Lower leg skin (tissue), 4 donors: Measurements from ENCODE around the gene BNC2. TPM values are rescaled to one million over a fixed set of nuclear protein-coding genes. Genes with fewer than 3 reads are reported as not detected.
A peak's percentile ranks its signal among the peaks of the same experiment; 100 is the strongest.

Experiments
- DNase-seq, 2 donors: peaks; one replicate each; pipeline ENCODE4 v3.0.0-alpha.2; 2019; ENCODE audit warnings: low spot score in 2 of 2
- H3K4me3 ChIP-seq: fragments of 200-600 bp; sonication (generic); 2 replicates; pipeline ENCODE4 v1.5.1; 2017; ENCODE audit warnings: mild to moderate bottlenecking, low read depth; ENCODE audit not compliant: poor library complexity, severe bottlenecking
- POLR2A ChIP-seq, 2 donors: fragments of 450-650 bp; IDR thresholded peaks; one replicate each; pipeline ENCODE4 v1.6.1; 2016 to 2017; ENCODE audit warnings: antibody characterized with exemption in 2 of 2, mild to moderate bottlenecking in 1 of 2, moderate library complexity in 1 of 2
- WGBS, 2 donors: methylation state at CpG; one replicate each; pipeline ENCODE4 v1.1.5; 2018; 5-methylcytosine and 5-hydroxymethylcytosine counted together
- intact Hi-C: fragments of 100-400 bp; cut with DNase I; formaldehyde crosslinking; loops from one replicate; pipeline ENCODE4 v1.15.0; 2023; ENCODE audit warnings: low total_unique reads
- total RNA-seq, 4 donors: library from RNA; depleted of rRNA; stranded (reverse); fragments of >200 nt; gene quantifications; one replicate each; pipeline ENCODE4 v1.1.0, GENCODE V29; 2016
- TF ChIP-seq, protein P1 (sequence below), 3 donors: fragments of 450-650 bp; IDR thresholded peaks; one replicate each; pipeline ENCODE4 v1.5.1; 2016; ENCODE audit warnings: antibody characterized with exemption in 3 of 3, mild to moderate bottlenecking in 3 of 3, moderate library complexity in 2 of 3

BNC2 gene
- total RNA-seq, 4 donors from 2014 or later, result 1.7 to 8.5 (median 3.7) TPM

DNA sequence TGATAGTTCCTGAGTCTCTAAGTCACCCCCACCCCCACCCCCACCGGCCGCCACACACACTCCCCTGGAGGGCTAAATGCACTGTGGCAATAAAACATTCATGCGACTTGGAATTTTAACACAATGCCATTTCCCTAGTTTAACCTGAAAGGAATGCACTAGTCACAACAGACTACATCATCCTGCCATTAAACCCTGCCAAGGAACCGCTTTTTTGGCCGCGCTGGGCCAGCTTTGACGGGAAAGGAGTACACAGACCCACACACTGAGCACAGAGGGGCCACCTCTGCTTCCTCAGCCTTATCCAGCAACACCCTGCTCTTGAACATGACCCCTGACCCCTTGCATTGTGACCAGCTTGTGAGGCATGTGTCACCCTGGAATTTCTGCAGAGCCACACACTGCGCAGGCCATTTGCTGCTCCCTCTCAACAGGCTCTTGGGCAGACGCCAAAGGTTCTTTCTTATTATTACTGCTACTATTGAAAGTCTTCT lies 165.3 kb downstream of the BNC2 start:
- intact Hi-C loops, result no loop called here
- 30 to 41% methylated on average over 9 of the region's 9 CpGs for WGBS, 2 donors
- TF ChIP-seq POLR2A (IDR thresholded peaks at IDR 0.05), result no peak
- TF ChIP-seq, protein P1, sequence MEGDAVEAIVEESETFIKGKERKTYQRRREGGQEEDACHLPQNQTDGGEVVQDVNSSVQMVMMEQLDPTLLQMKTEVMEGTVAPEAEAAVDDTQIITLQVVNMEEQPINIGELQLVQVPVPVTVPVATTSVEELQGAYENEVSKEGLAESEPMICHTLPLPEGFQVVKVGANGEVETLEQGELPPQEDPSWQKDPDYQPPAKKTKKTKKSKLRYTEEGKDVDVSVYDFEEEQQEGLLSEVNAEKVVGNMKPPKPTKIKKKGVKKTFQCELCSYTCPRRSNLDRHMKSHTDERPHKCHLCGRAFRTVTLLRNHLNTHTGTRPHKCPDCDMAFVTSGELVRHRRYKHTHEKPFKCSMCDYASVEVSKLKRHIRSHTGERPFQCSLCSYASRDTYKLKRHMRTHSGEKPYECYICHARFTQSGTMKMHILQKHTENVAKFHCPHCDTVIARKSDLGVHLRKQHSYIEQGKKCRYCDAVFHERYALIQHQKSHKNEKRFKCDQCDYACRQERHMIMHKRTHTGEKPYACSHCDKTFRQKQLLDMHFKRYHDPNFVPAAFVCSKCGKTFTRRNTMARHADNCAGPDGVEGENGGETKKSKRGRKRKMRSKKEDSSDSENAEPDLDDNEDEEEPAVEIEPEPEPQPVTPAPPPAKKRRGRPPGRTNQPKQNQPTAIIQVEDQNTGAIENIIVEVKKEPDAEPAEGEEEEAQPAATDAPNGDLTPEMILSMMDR (IDR thresholded peaks at IDR 0.05), result no peak
- H3K4me3 ChIP-seq, result no peak overlapping the region
- DNase-seq, result peak; percentile 73 to 93

DNA sequence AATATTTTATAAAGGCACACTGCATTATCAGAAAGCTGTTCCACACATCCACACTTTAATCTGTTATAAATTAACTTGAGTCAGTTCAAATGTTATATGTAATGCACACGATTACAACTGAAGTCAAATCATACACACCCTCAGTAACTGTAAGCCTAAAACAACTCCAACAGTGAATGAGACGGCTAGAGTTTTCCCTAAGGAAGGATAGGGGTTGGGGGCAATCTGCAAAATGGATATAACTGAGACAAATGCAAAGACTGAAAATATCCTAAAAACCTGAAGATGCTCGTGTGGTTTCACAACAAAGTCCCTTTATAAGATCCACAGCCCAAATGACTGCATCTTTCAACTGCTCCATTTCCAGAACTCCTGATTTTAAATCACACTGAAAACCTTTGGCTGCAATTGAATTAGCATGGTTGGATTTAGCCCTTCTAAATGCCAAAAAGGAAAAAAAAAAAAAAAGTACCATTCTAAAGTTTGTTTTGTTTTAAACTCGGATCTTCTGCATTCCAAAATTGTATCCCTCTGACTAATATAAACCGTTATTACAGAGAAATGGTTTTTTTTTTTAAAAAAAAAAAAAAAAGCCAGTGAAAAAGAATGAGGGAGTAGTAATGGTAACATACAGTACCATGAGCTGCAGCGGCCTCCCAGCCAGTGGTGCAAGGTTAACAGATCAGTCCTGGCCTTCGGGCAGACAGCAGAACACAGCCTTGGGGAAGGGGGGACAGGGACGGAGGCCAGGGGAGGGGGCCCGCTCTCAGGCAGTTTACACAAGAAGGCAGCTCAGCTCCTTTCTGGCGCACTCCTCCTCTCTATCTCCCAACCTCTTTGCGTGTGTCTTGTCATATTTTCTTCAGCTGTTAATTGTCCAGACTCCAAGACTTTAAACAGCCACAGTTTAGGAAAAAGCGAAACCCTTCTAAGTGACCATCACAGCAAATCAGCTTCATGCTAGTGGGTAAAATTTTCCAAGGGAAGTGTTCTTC lies 166.1 kb downstream of the BNC2 start:
- no peak for DNase-seq
- intact Hi-C loops, result no loop called here
- no peak overlapping the region for H3K4me3 ChIP-seq
- 49 to 50% methylated on average over 12 of the region's 12 CpGs for WGBS, 2 donors
- TF ChIP-seq, protein P1 (IDR thresholded peaks at IDR 0.05), result no peak
- no peak for TF ChIP-seq POLR2A (IDR thresholded peaks at IDR 0.05)

DNA sequence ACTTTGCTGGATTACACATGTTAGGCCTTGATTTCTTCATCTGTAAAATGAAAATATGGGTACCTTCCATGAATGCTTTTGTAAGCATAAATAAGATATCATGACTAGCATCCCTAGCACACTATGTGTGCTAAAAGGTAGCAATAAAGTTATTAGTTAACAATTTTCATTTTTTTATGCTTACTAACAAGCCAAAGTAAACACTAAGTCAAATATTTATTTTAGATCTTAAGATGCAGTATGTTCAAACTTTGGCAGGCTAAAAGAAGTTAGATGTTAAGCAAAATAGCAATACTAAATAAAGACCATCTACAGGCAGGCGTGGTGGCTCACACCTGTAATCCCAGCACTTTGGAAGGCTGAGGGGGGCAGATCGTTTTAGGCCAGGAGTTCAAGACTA lies 169.1 kb downstream of the BNC2 start:
- intact Hi-C loops, result no loop called here
- WGBS, 2 donors, result 46 to 85% methylated on average over 2 of the region's 2 CpGs
- TF ChIP-seq, protein P1 (IDR thresholded peaks at IDR 0.05), result no peak
- no peak for TF ChIP-seq POLR2A (IDR thresholded peaks at IDR 0.05)

DNA sequence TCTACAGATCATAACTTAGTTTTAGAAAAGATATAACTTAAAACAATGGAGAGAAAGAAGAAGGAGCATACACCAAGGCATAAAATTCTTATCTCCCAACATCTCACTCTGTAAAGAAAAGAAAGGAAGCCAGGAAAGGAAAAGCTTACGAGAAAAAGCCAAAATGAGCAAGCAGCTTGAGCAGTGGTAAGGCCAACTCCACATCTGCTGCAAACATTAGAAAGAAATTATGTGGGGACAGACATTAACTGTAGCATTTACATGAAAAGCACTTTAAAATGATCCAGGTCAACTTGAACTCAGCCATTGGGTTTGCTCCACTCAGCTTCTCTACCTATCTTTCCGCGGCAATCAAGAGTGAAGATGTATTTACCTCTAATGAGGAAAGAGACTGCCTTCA lies 176.9 kb downstream of the BNC2 start:
- intact Hi-C loops, result no loop called here

More for the DNA sequence above, 169.1 kb downstream of the BNC2 start:
- DNase-seq, result no peak
- H3K4me3 ChIP-seq, result no peak overlapping the region

DNA sequence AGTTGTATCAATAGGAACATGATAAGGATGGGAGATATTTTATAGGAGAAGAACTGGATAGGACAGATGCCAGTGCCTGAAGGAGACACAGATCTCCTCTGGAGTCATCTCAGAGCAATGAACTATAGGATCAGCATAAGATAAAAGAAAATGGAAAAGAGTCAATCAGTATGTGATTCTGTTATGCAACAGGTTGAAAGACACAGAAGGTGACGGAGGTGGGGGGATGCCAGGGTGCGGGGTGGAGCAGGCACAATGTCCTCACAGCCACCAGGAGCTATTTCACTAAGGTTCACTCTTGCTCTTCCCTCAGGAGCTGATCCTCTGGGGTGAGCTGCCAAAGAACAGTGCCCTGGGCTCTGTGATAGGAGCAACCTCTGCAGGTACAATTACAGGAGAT lies 179.8 kb downstream of the BNC2 start:
- no peak for DNase-seq
- H3K4me3 ChIP-seq, result no peak overlapping the region
- TF ChIP-seq POLR2A (IDR thresholded peaks at IDR 0.05), result no peak
- TF ChIP-seq, protein P1 (IDR thresholded peaks at IDR 0.05), result no peak
- intact Hi-C loops, result no loop called here
- 79 to 85% methylated on average over 2 of the region's 2 CpGs for WGBS, 2 donors

More for the DNA sequence above, 176.9 kb downstream of the BNC2 start:
- 87 to 88% methylated on average over 3 of the region's 3 CpGs for WGBS, 2 donors
- no peak for DNase-seq
- H3K4me3 ChIP-seq, result no peak overlapping the region
- TF ChIP-seq, protein P1 (IDR thresholded peaks at IDR 0.05), result no peak
- TF ChIP-seq POLR2A (IDR thresholded peaks at IDR 0.05), result no peak
